IMR-90 (cell line): ENCODE data around the gene RADIL. TPM values are rescaled to one million over a fixed set of nuclear protein-coding genes. Genes with fewer than 3 reads are reported as not detected.
A peak's percentile ranks its signal among the peaks of the same experiment; 100 is the strongest.

Source experiments
- ATAC-seq: fragments of 200-7000 bp; cut with Tn5 transposase; 2 replicates; pipeline ENCODE4 v1.9.1; 2020; ENCODE audit warnings: low read depth, mild to moderate bottlenecking, moderate library complexity
- BruUV-seq: library from RNA; stranded (reverse); fragments of 400-500 nt; replicated peaks from 2 replicates; lab custom pipeline; 2021; lab: Mats Ljungman, UMichigan
- CTCF ChIA-PET: fragments of 300-600 bp; formaldehyde crosslinking; extraction: SDS; loops from one replicate; lab custom pipeline; 2021; ENCODE audit warnings: antibody characterized with exemption; lab: Yijun Ruan, JAX
- POLR2A ChIA-PET: fragments of 300-600 bp; sonication (Branson Sonifier 250); formaldehyde crosslinking; loops from one replicate; lab custom pipeline; 2022; ENCODE audit warnings: antibody characterized with exemption; ENCODE audit not compliant: unreplicated experiment; lab: Charles Lee
- DNase-seq: peaks from one replicate; pipeline ENCODE4 v3.0.0; 2013
- H2AFZ ChIP-seq: replicated peaks from 2 replicates; pipeline ENCODE3; 2013; ENCODE audit warnings: low read length, mild to moderate bottlenecking; ENCODE audit not compliant: poor library complexity
- H2AK5ac ChIP-seq: 2 replicates; pipeline ENCODE4 v1.6.1; 2013; ENCODE audit warnings: low read depth, low read length, inconsistent platforms
- H2AK9ac ChIP-seq: replicated peaks from 2 replicates; pipeline ENCODE3; 2013; ENCODE audit warnings: mild to moderate bottlenecking, low read depth, low read length, moderate library complexity; ENCODE audit not compliant: poor library complexity
- H2BK120ac ChIP-seq: 2 replicates; pipeline ENCODE4 v1.6.1; 2013; ENCODE audit warnings: low read depth, low read length, inconsistent platforms
- H2BK15ac ChIP-seq: 3 replicates; pipeline ENCODE4 v1.6.1; 2013; ENCODE audit warnings: low read depth, low read length, inconsistent platforms
- H2BK20ac ChIP-seq: 2 replicates; pipeline ENCODE4 v1.6.1; 2013; ENCODE audit warnings: low read depth, mild to moderate bottlenecking, inconsistent platforms, low read length, moderate library complexity
- H2BK5ac ChIP-seq: 2 replicates; pipeline ENCODE4 v1.6.1; 2013; ENCODE audit warnings: mild to moderate bottlenecking, low read depth, low read length, inconsistent platforms; ENCODE audit not compliant: poor library complexity, severe bottlenecking
- H3K14ac ChIP-seq: replicated peaks from 2 replicates; pipeline ENCODE4 v1.6.1; 2013; ENCODE audit warnings: low read depth, low read length, inconsistent platforms
- H3K18ac ChIP-seq: 2 replicates; pipeline ENCODE4 v1.6.1; 2013; ENCODE audit warnings: low read depth, low read length, control low read depth
- H3K23ac ChIP-seq: 2 replicates; pipeline ENCODE4 v1.6.1; 2013; ENCODE audit warnings: low read depth, low read length, inconsistent platforms
- H3K27ac ChIP-seq: 2 replicates; pipeline ENCODE4 v1.5.1; 2013; ENCODE audit warnings: mild to moderate bottlenecking, control low read depth, low read length; ENCODE audit not compliant: insufficient read depth
- H3K27me3 ChIP-seq: 2 replicates; pipeline ENCODE4 v1.6.1; 2013; ENCODE audit warnings: low read length; ENCODE audit not compliant: control insufficient read depth, insufficient read depth
- H3K36me3 ChIP-seq: 2 replicates; pipeline ENCODE4 v1.6.1; 2013; ENCODE audit warnings: low read length, mixed read lengths; ENCODE audit not compliant: control insufficient read depth, insufficient read depth
- H3K4ac ChIP-seq: 2 replicates; pipeline ENCODE4 v1.6.1; 2013; ENCODE audit warnings: low read depth, low read length, inconsistent platforms
- H3K4me1 ChIP-seq: 2 replicates; pipeline ENCODE4 v1.6.1; 2013; ENCODE audit warnings: low read length, mixed read lengths; ENCODE audit not compliant: control insufficient read depth, insufficient read depth
- H3K4me2 ChIP-seq: 2 replicates; pipeline ENCODE4 v1.6.1; 2013; ENCODE audit warnings: low read depth, mild to moderate bottlenecking, control low read depth, low read length, moderate library complexity
- H3K4me3 ChIP-seq: 2 replicates; pipeline ENCODE4 v1.5.1; 2013; ENCODE audit warnings: low read depth, mild to moderate bottlenecking, control low read depth, low read length, moderate library complexity; ENCODE audit not compliant: insufficient read depth
- H3K56ac ChIP-seq: 2 replicates; pipeline ENCODE4 v1.6.1; 2013; ENCODE audit warnings: low read length, inconsistent platforms; ENCODE audit not compliant: insufficient read depth; ENCODE audit errors: extremely low read depth
- H3K79me1 ChIP-seq, 2 experiments: 2 replicates each; pipeline ENCODE4 v1.6.1; 2013; ENCODE audit warnings: low read length in 2 of 2, inconsistent platforms in 1 of 2, low read depth in 1 of 2
- H3K9ac ChIP-seq: 2 replicates; pipeline ENCODE4 v1.6.1; 2013; ENCODE audit warnings: low read depth, low read length, control low read depth
- H3K9me1 ChIP-seq: 2 replicates; pipeline ENCODE4 v1.6.1; 2013; ENCODE audit warnings: low read length, inconsistent platforms; ENCODE audit not compliant: insufficient read depth
- H3K9me3 ChIP-seq: 2 replicates; pipeline ENCODE4 v1.6.1; 2013; ENCODE audit warnings: low read length; ENCODE audit not compliant: control insufficient read depth, insufficient read depth
- H4K20me1 ChIP-seq: 2 replicates; pipeline ENCODE4 v1.6.1; 2013; ENCODE audit warnings: low read length, inconsistent platforms; ENCODE audit not compliant: insufficient read depth
- H4K5ac ChIP-seq: 2 replicates; pipeline ENCODE4 v1.6.1; 2013; ENCODE audit warnings: mild to moderate bottlenecking, low read depth, low read length, control low read depth
- H4K8ac ChIP-seq, 2 experiments: 2 replicates each; pipeline ENCODE4 v1.6.1; 2013; ENCODE audit warnings: low read depth in 2 of 2, low read length in 2 of 2, control low read depth in 1 of 2, inconsistent platforms in 1 of 2
- H4K91ac ChIP-seq: 2 replicates; pipeline ENCODE4 v1.6.1; 2013; ENCODE audit warnings: low read depth, low read length, inconsistent platforms; ENCODE audit not compliant: insufficient read depth
- MAFK ChIP-seq: IDR thresholded peaks from 2 replicates; pipeline ENCODE4 v1.6.1; 2012; ENCODE audit warnings: low read depth, low read length, improper control_type of control experiment
- NFE2L2 ChIP-seq: fragments of 150-350 bp; IDR thresholded peaks from 2 replicates; pipeline ENCODE4 v1.6.1; 2016; ENCODE audit warnings: low read depth, mild to moderate bottlenecking, low read length
- RAD21 ChIP-seq: IDR thresholded peaks from 2 replicates; pipeline ENCODE4 v1.6.1; 2012; ENCODE audit warnings: low read length, improper control_type of control experiment
- RCOR1 ChIP-seq: IDR thresholded peaks from 2 replicates; pipeline ENCODE4 v1.6.1; 2012; ENCODE audit warnings: mild to moderate bottlenecking, low read length, improper control_type of control experiment; ENCODE audit not compliant: insufficient replicate concordance
- WGBS, 2 experiments: methylation state at CpG; one replicate each; pipeline versions ENCODE4 v1.1.5 to v1.1.7; 2013; ENCODE audit warnings: missing lambda C conversion rate in 2 of 2; ENCODE audit not compliant: insufficient read length in 1 of 2; ENCODE audit errors: extremely low coverage in 2 of 2; 5-methylcytosine and 5-hydroxymethylcytosine counted together
- dilution Hi-C: fragments of 300-500 bp; cut with HindIII; formaldehyde crosslinking; loops from one replicate; pipeline ENCODE4 v1.14.3; 2018; ENCODE audit warnings: low sequenced_read_pairs; ENCODE audit not compliant: unreplicated experiment
- in situ Hi-C: fragments of 300-500 bp; cut with MboI; formaldehyde crosslinking; loops from 3 replicates; pipeline ENCODE4 v1.14.3; 2019; ENCODE audit warnings: low sequenced_read_pairs, inconsistent platforms, mixed read lengths
- intact Hi-C: fragments of 100-400 bp; cut with micrococcal nuclease; formaldehyde crosslinking; loops from 2 replicates; pipeline ENCODE4 v1.10.0; 2022
- polyA plus RNA-seq, 3 experiments: library from polyadenylated mRNA; depleted of rRNA; stranded (reverse); fragments of >200 nt; gene quantifications; 2 replicates each; pipeline ENCODE4 v1.2.3, GENCODE V29; 2012; ENCODE audit warnings: low replicate concordance in 1 of 3
- total RNA-seq: library from RNA; depleted of rRNA; stranded (reverse); fragments of >200 nt; gene quantifications from 2 replicates; pipeline ENCODE4 v1.2.3, GENCODE V29; 2012

The RADIL gene
- total and polyA plus RNA-seq, 2 of the 4 experiments (the other 2 are of a cell fraction) = 0.18 to 0.48 TPM

DNA sequence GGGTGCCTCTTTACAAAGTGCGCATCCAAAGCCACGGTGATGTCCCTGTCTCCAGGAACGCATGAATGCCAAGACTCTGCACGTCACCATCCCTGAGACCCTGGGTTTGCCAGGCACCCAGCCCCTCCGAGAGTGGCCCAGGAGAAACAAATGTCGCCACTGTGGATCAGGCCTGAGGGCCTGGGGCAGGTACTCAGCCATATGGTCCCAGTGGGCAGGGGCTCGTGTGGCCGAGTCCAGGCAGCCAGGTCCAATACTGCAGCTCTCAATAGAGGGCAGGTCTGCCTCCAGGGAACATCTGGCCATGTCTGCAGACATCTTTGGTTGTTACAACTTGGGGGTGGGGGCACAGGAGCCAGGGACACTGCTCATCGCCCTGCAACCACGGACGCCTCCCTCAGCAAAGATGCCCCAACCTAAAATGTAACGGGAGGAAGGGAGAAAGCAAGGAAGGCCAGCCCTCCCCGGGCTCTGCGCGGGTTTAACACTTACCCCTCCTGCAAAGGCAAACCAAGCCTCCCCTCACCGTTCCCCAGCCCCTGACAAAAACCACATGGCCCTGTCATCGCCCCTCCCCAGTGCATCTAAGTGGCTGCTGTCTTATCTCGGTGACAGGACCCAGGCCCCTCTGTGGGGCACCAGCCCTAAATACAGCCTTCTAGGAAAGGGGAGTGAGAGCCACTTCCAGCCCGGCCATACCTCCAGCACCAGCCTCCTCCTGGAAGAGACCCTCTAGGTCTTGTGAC, 11.4 kb downstream of the RADIL start:
- no peak overlapping the region for H3K27ac ChIP-seq
- no peak overlapping the region for H2AFZ ChIP-seq
- H3K4me3 ChIP-seq = no peak overlapping the region
- H3K9me1 ChIP-seq = no peaks in the 10 kb centered on the region
- no peaks in the 10 kb centered on the region; the same call in 1 of the 2 replicates for H3K27me3 ChIP-seq
- in situ Hi-C loops = no loop called here
- no TSS peak for BruUV-seq
- H3K4me2 ChIP-seq = no peak overlapping the region
- dilution Hi-C loops = no loop called here
- H2AK5ac ChIP-seq = no peak overlapping the region
- no peak overlapping the region for H3K14ac ChIP-seq
- no peaks in the 10 kb centered on the region for H3K79me1 ChIP-seq
- no peaks in the 10 kb centered on the region for H3K36me3 ChIP-seq
- TF ChIP-seq MAFK (no peak), RAD21 (no peak), NFE2L2 (no peak), RCOR1 (no peak)
- peak overlapping the region; percentile 42 for H2AK9ac ChIP-seq
- no peak overlapping the region for H3K56ac ChIP-seq
- intact Hi-C loops = no loop called here
- no peak overlapping the region for H3K18ac ChIP-seq
- DNase-seq = no peak
- H4K5ac ChIP-seq = no peak overlapping the region
- H3K23ac ChIP-seq = no peak overlapping the region
- H2BK5ac ChIP-seq = no peak overlapping the region
- H3K9me3 ChIP-seq = no peaks in the 10 kb centered on the region
- H4K91ac ChIP-seq = no peak overlapping the region
- no peak overlapping the region for H2BK20ac ChIP-seq
- no peak for ATAC-seq
- ChIA-PET POLR2A (interaction anchor here (0.6 kb wide), 1 partner anchor 13 kb away, joined by 3 read pairs; no protein-coding TSS in a partner anchor), CTCF (no interaction called here)
- no peak overlapping the region for H2BK120ac ChIP-seq
- no peak overlapping the region for H3K4ac ChIP-seq
- WGBS, 2 experiments = 65% methylated on average over 5 of the region's 19 CpGs; no CpG with 5 or more reads in 1 of the 2 experiments
- no peak overlapping the region for H4K8ac ChIP-seq
- H3K9ac ChIP-seq = no peak overlapping the region
- H2BK15ac ChIP-seq = no peak overlapping the region
- no peaks in the 10 kb centered on the region for H4K20me1 ChIP-seq
- H3K4me1 ChIP-seq = no peaks in the 10 kb centered on the region
